Panc1 (cell line): Measurements from ENCODE around the gene SLCO2B1. TPM values are rescaled to one million over a fixed set of nuclear protein-coding genes. Genes with fewer than 3 reads are reported as not detected.

Source experiments
- ATAC-seq: fragments of 200-7000 bp; cut with Tn5 transposase; 2 replicates; pipeline ENCODE4 v1.9.1; 2020; ENCODE audit warnings: mild to moderate bottlenecking, moderate library complexity
- BruUV-seq: library from RNA; stranded (reverse); fragments of 400-500 nt; replicated peaks from 2 replicates; lab custom pipeline; 2021; lab: Mats Ljungman, UMichigan
- CTCF ChIA-PET: fragments of 300-600 bp; sonication (Branson Sonifier 250); formaldehyde crosslinking; loops from one replicate; lab custom pipeline; 2022; ENCODE audit warnings: antibody characterized with exemption; lab: Charles Lee
- POLR2A ChIA-PET: fragments of 300-600 bp; sonication (Branson Sonifier 250); formaldehyde crosslinking; loops from one replicate; lab custom pipeline; 2022; ENCODE audit warnings: antibody characterized with exemption; lab: Charles Lee
- DNase-seq: peaks from one replicate; pipeline ENCODE4 v3.0.0-alpha.2; 2010; ENCODE audit warnings: low read depth, low spot score
- H3K27ac ChIP-seq: 2 replicates; pipeline ENCODE4 v1.5.1; 2011; ENCODE audit warnings: mild to moderate bottlenecking, low read length, inconsistent platforms
- H3K27me3 ChIP-seq: fragments of 200-500 bp; sonication (Bioruptor generic); 2 replicates; pipeline ENCODE4 v1.6.0; 2014; ENCODE audit warnings: low read length, inconsistent platforms; ENCODE audit not compliant: control insufficient read depth, insufficient read depth
- H3K36me3 ChIP-seq: fragments of 200-500 bp; sonication (Bioruptor generic); 2 replicates; pipeline ENCODE4 v1.5.1; 2014; ENCODE audit warnings: inconsistent platforms, mild to moderate bottlenecking, low read length, moderate library complexity; ENCODE audit not compliant: control insufficient read depth, insufficient read depth
- H3K4me1 ChIP-seq: 2 replicates; pipeline ENCODE4 v1.5.1; 2011; ENCODE audit warnings: inconsistent platforms, mild to moderate bottlenecking, low read length, moderate library complexity; ENCODE audit not compliant: control insufficient read depth, insufficient read depth
- H3K4me3 ChIP-seq, 2 experiments: 2 replicates each; pipeline ENCODE4 v1.5.1; 2011 to 2012; ENCODE audit warnings: low read depth in 2 of 2, low read length in 2 of 2, mild to moderate bottlenecking in 2 of 2, inconsistent platforms in 1 of 2, moderate library complexity in 1 of 2
- H3K9me3 ChIP-seq: fragments of 200-500 bp; sonication (Bioruptor generic); 2 replicates; pipeline ENCODE4 v1.5.1; 2014; ENCODE audit warnings: low read depth, mild to moderate bottlenecking, inconsistent platforms, low read length, moderate library complexity; ENCODE audit not compliant: control insufficient read depth, insufficient read depth
- POLR2AphosphoS5 ChIP-seq: IDR thresholded peaks from 2 replicates; pipeline ENCODE4 v1.6.1; 2012; ENCODE audit warnings: mild to moderate bottlenecking, low read depth, low read length, moderate library complexity
- SIN3A ChIP-seq: IDR thresholded peaks from 2 replicates; pipeline ENCODE4 v1.6.1; 2012; ENCODE audit warnings: low read depth, mild to moderate bottlenecking, low read length, moderate library complexity, borderline replicate concordance; ENCODE audit not compliant: insufficient read depth
- TCF7L2 ChIP-seq: IDR thresholded peaks from 2 replicates; pipeline ENCODE4 v1.6.1; 2011; ENCODE audit warnings: mild to moderate bottlenecking, low read depth, low read length, inconsistent platforms
- in situ Hi-C: cut with HindIII; loops from 2 replicates; pipeline ENCODE4 v1.10.0; 2016; ENCODE audit warnings: low sequenced_read_pairs, low pct_unique_long_range_greater_than_20kb
- intact Hi-C: fragments of 100-400 bp; cut with micrococcal nuclease; formaldehyde crosslinking; loops from one replicate; pipeline ENCODE4 v1.10.0; 2022; ENCODE audit not compliant: unreplicated experiment
- total RNA-seq: library from RNA; stranded (reverse); gene quantifications from one replicate; pipeline ENCODE4 v1.2.1, GENCODE V29; 2021; ENCODE audit not compliant: unreplicated experiment
- TF ChIP-seq, protein P1 (sequence below): fragments of 450-650 bp; IDR thresholded peaks from 2 replicates; pipeline ENCODE4 v1.5.1; 2017; ENCODE audit warnings: mild to moderate bottlenecking
- TF ChIP-seq, protein P2 (sequence below), 2 experiments: IDR thresholded peaks; 2 replicates each; pipeline ENCODE4 v1.6.1; 2011 to 2012; ENCODE audit warnings: low read depth in 2 of 2, control low read depth in 1 of 2, low read length in 1 of 2, mild to moderate bottlenecking in 1 of 2, moderate library complexity in 1 of 2; ENCODE audit not compliant: insufficient read depth in 1 of 2

The SLCO2B1 gene
- total RNA-seq, 1 experiment from 2014 or later: 0.77 TPM

DNA sequence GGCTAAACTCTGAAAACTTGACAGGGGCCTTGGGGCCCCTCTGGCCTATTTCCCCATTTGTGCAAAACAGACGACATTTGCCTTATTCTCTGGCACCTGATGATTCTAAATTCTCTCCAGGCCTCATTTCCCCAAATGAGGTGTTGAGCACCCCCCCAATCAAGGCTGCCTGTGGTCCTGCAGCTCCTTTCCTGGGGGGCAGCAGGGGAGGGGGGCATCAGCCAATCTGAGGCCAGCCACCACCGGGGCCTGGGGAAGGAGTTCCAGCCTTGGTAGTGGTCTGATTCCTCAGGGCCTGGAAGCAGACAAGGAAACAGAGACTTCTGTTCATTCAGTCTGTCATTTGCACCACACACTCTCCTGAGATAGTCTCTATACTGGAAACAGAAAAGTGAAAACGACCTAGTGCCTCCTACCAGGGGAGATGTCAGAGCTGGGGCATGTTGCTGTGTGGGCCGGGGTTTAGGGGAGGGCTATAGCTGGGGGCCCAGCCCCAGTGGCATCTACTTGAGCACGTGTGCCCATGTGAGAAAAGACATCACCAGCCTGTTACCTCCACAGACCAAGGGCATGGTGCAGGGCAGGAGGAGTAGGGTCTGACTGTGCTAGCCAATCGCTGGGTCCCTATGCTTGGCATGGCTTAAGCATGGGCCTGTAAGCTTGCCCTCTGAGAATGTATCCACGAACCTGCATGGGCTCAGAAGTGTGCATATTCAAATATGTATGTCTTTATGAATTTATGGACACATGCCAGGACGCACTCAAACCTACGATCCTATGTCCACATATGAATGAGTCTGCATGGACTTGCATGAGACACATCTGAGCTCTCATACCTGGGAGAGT lies 87.9 kb downstream of the SLCO2B1 start:
- Histone ChIP-seq H3K4me3 (no peak overlapping the region), H3K27ac (no peak overlapping the region), H3K27me3 (no peaks in the 10 kb centered on the region; the same call in 1 of the 2 replicates), H3K9me3 (no peaks in the 10 kb centered on the region), H3K36me3 (no peaks in the 10 kb centered on the region), H3K4me1 (no peaks in the 10 kb centered on the region)
- ChIA-PET POLR2A (no interaction called here), CTCF (interaction anchor here (0.5 to 5.7 kb wide), 4 partner anchors 17 to 96 kb away, joined by 3 to 66 read pairs (median 4); no protein-coding TSS in a partner anchor)
- DNase-seq: no peak
- no peak for ATAC-seq
- no TSS peak for BruUV-seq
- intact Hi-C loops (no loop called here), in situ Hi-C loops (loop anchor here (25.0 kb wide), 1 partner anchor 227 kb away; no protein-coding TSS in a partner anchor)
- TF ChIP-seq, protein P1, sequence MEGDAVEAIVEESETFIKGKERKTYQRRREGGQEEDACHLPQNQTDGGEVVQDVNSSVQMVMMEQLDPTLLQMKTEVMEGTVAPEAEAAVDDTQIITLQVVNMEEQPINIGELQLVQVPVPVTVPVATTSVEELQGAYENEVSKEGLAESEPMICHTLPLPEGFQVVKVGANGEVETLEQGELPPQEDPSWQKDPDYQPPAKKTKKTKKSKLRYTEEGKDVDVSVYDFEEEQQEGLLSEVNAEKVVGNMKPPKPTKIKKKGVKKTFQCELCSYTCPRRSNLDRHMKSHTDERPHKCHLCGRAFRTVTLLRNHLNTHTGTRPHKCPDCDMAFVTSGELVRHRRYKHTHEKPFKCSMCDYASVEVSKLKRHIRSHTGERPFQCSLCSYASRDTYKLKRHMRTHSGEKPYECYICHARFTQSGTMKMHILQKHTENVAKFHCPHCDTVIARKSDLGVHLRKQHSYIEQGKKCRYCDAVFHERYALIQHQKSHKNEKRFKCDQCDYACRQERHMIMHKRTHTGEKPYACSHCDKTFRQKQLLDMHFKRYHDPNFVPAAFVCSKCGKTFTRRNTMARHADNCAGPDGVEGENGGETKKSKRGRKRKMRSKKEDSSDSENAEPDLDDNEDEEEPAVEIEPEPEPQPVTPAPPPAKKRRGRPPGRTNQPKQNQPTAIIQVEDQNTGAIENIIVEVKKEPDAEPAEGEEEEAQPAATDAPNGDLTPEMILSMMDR: no peak
- no peak for TF ChIP-seq TCF7L2
- TF ChIP-seq SIN3A: no peak

DNA sequence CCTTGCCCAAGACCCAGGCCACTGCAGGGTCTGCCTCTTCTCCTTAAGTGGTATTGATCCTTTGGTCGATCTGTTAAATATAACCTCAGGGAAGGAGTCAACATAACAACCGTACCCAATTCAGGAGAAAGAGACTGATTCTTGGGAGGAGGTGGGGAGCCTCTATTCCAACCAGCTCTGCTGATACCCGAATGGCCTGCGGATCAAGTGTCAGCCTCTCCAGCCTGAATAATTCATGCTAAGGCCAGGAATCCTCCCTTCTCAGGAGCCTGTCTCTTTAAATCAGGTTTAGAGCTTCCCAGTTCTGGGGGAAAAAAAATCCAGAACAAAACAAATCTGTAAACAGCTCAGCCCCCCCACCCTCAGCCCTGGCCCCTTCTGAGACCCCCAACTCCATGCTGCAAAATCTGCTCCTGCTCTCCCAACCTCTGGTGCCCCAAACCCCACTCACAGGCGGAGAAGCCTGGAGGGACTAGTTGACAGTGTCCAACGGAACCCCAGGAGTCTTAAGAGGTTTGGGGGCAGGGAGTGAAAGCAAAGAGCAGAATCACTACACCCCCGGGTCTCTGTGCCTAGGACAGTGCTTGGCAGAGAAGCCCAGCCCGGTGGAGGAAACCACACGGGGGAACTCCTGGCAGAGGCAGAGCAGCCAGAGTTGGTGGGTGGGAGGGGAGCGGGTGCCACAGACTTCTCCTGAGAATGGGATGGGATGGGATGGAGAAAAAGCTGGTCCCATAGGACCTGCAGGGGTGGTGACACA lies 88.8 kb downstream of the SLCO2B1 start:
- ATAC-seq (no peak), DNase-seq (no peak)
- CTCF ChIA-PET: interaction anchor here (0.5 to 5.7 kb wide), 3 partner anchors 21 to 97 kb away, joined by 3 to 66 read pairs (median 4); no protein-coding TSS in a partner anchor
- POLR2A ChIA-PET: no interaction called here
- Histone ChIP-seq H3K36me3 (no peaks in the 10 kb centered on the region), H3K4me1 (no peaks in the 10 kb centered on the region), H3K27me3 (no peaks in the 10 kb centered on the region; the same call in 1 of the 2 replicates), H3K9me3 (no peaks in the 10 kb centered on the region), H3K27ac (no peak overlapping the region), H3K4me3 (peak overlapping the region in 1 of 2 experiments; percentile 50; a peak in 1 of 4 replicates)
- intact Hi-C loops: loop anchor here (10.0 kb wide), 1 partner anchor 315 kb away; no protein-coding TSS in a partner anchor
- TF ChIP-seq SIN3A: no peak
- no peak for TF ChIP-seq TCF7L2
- TF ChIP-seq, protein P1: no peak
- TF ChIP-seq POLR2AphosphoS5: no peak
- TF ChIP-seq, protein P2, sequence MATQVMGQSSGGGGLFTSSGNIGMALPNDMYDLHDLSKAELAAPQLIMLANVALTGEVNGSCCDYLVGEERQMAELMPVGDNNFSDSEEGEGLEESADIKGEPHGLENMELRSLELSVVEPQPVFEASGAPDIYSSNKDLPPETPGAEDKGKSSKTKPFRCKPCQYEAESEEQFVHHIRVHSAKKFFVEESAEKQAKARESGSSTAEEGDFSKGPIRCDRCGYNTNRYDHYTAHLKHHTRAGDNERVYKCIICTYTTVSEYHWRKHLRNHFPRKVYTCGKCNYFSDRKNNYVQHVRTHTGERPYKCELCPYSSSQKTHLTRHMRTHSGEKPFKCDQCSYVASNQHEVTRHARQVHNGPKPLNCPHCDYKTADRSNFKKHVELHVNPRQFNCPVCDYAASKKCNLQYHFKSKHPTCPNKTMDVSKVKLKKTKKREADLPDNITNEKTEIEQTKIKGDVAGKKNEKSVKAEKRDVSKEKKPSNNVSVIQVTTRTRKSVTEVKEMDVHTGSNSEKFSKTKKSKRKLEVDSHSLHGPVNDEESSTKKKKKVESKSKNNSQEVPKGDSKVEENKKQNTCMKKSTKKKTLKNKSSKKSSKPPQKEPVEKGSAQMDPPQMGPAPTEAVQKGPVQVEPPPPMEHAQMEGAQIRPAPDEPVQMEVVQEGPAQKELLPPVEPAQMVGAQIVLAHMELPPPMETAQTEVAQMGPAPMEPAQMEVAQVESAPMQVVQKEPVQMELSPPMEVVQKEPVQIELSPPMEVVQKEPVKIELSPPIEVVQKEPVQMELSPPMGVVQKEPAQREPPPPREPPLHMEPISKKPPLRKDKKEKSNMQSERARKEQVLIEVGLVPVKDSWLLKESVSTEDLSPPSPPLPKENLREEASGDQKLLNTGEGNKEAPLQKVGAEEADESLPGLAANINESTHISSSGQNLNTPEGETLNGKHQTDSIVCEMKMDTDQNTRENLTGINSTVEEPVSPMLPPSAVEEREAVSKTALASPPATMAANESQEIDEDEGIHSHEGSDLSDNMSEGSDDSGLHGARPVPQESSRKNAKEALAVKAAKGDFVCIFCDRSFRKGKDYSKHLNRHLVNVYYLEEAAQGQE (IDR thresholded peaks at IDR 0.05; ENCODE audit: insufficient read depth in 1 of 2, low read depth in 2 of 2, low read length in 1 of 2): no peak
- in situ Hi-C loops: loop anchor here (25.0 kb wide), 1 partner anchor 227 kb away; no protein-coding TSS in a partner anchor
- no TSS peak for BruUV-seq
